Measurements from ENCODE around the gene RSRC2.
"Not testable (repeated sequence)": the region's sequence is repeated elsewhere in the genome, so short reads cannot be mapped to it uniquely, and the experiment has no call there.

DNA sequence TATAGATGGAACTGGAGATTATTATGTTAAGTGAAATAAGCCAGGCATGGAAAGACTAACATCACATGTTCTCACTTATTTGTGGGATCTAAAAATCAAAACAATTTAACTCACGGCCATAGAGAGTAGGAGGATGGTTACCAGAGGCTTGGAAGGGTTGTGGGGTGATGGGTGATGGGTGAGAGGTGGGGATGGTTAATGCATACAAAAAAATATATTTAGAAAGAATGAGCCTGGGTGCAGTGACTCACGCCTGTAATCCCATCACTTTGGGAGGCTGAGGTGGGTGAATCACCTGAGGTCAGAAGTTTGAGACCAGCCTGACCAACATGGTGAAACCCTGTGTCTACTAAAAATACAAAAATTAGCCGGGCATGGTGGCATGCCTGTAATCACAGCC is 43.3 kb upstream of the RSRC2 start:
- TF ChIP-seq, protein P1, sequence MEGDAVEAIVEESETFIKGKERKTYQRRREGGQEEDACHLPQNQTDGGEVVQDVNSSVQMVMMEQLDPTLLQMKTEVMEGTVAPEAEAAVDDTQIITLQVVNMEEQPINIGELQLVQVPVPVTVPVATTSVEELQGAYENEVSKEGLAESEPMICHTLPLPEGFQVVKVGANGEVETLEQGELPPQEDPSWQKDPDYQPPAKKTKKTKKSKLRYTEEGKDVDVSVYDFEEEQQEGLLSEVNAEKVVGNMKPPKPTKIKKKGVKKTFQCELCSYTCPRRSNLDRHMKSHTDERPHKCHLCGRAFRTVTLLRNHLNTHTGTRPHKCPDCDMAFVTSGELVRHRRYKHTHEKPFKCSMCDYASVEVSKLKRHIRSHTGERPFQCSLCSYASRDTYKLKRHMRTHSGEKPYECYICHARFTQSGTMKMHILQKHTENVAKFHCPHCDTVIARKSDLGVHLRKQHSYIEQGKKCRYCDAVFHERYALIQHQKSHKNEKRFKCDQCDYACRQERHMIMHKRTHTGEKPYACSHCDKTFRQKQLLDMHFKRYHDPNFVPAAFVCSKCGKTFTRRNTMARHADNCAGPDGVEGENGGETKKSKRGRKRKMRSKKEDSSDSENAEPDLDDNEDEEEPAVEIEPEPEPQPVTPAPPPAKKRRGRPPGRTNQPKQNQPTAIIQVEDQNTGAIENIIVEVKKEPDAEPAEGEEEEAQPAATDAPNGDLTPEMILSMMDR (conservative IDR thresholded peaks at IDR 0.05 in 1 of 2, IDR thresholded peaks at IDR 0.05 in 1 of 2; ENCODE audit: low read depth in 1 of 2, low read length in 2 of 2) = not testable (repeated sequence)
- not testable (repeated sequence) for TF ChIP-seq EZH2 (IDR thresholded peaks at IDR 0.05; ENCODE audit: low read length, missing control alignments)

All from fibroblast of lung (primary cell).